Fibroblast of villous mesenchyme (primary cell): Measurements from ENCODE around the gene DNAJB1. TPM values are rescaled to one million over a fixed set of nuclear protein-coding genes. Genes with fewer than 3 reads are reported as not detected.
A peak's percentile ranks its signal among the peaks of the same experiment; 100 is the strongest.

Experiments used
- DNase-seq: peaks from one replicate; pipeline ENCODE4 v3.0.0-alpha.2; 2010; ENCODE audit warnings: low read depth
- H3K4me3 ChIP-seq: 2 replicates; pipeline ENCODE4 v1.5.1; 2011; ENCODE audit warnings: low read depth, mild to moderate bottlenecking, low read length
- CTCF ChIP-seq: IDR thresholded peaks from 2 replicates; pipeline ENCODE4 v1.5.1; 2012; ENCODE audit warnings: low read depth, mild to moderate bottlenecking, low read length; ENCODE audit not compliant: insufficient read depth
- total RNA-seq: library from RNA; depleted of rRNA; stranded (reverse); fragments of >200 nt; gene quantifications from 2 replicates; pipeline ENCODE4 v1.2.3, GENCODE V29; 2012

The DNAJB1 gene
- total RNA-seq, 1 donor = 99.3 TPM

- no peak for DNase-seq
- H3K4me3 ChIP-seq = peak overlapping the region; percentile 83
Measured at GRCh38 chr19:14494910-14495671, 23.1 kb downstream of the DNAJB1 start.

GRCh38 chr19:14494411-14494810 is 23.8 kb downstream of the DNAJB1 start:
- peak overlapping the region; percentile 83 for H3K4me3 ChIP-seq
- no peak for DNase-seq
- TF ChIP-seq CTCF = no peak

More at GRCh38 chr19:14494910-14495671, 23.1 kb downstream of the DNAJB1 start:
- no peak for TF ChIP-seq CTCF

GRCh38 chr19:14492756-14493337 is 25.4 kb downstream of the DNAJB1 start:
- DNase-seq = no peak
- TF ChIP-seq CTCF = no peak
- H3K4me3 ChIP-seq = no peak overlapping the region

GRCh38 chr19:14487370-14488125 is 30.6 kb downstream of the DNAJB1 start:
- no peak for DNase-seq
- TF ChIP-seq CTCF = no peak
- no peak overlapping the region for H3K4me3 ChIP-seq

- no peak for DNase-seq
- no peak overlapping the region for H3K4me3 ChIP-seq
- no peak for TF ChIP-seq CTCF
Measured at GRCh38 chr19:14482172-14482941, 35.8 kb downstream of the DNAJB1 start.

GRCh38 chr19:14480700-14481079 is 37.5 kb downstream of the DNAJB1 start:
- H3K4me3 ChIP-seq = no peak overlapping the region
- no peak for DNase-seq
- TF ChIP-seq CTCF = no peak
